Measurements from ENCODE around the gene HOXD10.

HOXD10 gene

DNA sequence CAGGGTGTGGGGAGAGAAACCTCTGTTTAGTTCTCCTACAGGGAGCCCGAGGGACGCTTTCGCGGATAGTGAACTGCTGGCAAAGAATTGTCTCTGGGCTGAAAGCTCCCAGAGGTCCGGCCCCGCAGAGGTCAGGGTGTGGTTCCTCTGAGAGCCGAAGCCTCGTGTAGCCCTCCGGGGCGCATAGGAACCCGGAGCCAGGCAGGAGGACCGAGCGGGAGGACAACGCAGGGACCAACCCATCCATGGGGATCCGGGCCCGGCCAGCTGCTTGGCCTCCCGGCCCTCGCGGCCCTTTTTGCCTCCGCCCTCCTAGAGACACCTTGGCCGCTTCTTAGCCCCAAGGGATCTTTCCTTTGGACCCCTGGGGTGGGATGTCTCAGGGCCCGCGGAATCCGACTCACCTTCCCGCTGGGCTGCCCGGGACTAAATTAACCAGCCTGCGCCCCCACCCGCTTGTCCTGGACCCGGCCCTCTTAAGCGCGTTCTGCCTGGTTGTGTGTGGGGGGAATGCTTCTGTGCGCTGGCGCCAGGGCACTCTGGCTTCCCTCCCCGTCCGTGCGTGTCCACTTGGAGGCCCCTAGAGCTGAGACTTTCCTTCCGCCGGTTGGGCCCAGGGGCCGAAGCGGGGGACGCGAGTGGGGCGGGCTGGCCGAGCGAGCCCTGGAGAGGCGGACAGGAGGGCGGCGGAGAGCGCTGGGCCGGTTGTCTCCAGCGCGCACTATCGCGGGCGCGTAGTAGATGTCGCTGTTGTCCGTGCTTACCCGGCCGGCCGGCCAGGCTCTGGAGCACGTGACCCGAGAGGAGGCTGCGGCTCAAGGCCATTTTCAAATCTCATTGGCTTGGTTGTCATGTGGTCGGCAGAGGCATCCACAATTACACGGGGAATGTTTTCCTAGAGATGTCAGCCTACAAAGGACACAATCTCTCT is at the start of gene HOXD10:
HOXD10 (plus strand) TSS at position 896 of the 931 bp plus-strand sequence. CDS start 56 bp downstream, outside the sequence.
- DNase-seq, result no peak

DNA sequence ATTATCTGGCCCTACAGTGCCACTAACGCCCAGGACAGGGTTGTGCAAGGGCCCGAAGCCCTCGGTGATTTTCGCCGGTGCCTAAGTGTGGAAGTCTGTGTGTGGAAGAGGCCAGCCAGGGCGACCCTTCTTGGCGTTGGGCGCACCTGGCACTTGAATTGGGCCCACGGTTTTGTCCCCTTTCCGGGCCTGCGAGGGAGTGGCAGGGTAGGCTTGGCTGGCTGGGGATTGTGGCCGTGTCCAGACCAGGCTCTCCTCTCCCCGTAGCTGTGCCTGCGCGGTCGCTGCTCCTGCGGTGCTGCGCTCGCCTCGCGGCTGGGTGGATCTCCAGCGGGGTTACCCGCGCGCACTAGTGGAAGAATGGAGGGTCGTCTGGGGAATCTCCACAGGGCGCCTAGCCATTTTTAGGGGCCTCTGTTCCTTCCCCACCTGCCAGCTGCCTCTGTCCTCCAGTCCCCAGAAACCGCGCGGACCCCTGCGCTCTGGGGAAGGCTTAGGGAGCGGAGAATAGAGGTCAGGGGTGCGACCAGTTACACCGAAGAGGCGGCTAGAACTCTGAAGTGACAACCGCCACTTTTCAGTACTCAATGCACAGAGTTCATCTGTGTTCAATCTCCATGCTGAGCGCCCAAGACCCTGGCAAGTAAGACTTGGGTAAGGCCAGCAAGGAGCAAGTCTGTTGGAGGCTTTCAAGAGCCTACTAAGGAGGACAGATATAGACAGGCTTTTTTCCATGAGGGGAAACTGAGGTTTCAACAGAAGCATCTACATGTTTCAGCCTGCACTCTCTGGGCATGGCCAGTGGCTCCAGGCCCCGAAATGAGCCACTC is 48.8 kb upstream of the HOXD10 start:
- DNase-seq, result no peak

DNA sequence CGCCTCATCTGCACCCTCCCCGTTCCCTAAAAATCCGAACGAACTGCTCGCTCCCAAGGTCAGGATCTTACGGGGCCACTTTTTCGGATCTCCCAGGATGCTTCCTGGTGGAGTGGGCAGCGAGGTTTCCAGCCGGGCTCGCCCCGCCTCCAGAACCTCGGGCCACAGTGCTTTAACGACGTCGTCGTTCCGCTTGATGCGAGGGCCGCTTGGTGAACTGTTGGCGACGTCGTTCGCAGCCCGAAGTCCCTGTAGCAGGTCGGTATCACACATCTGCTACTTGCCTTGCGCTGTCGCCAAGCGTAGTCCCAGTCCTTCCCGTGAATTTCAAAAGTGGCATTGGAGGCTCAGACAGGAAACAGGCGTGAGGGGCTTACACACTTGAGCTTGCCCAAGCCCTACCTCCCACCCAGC is 48.2 kb upstream of the HOXD10 start:
- DNase-seq, result no peak

DNA sequence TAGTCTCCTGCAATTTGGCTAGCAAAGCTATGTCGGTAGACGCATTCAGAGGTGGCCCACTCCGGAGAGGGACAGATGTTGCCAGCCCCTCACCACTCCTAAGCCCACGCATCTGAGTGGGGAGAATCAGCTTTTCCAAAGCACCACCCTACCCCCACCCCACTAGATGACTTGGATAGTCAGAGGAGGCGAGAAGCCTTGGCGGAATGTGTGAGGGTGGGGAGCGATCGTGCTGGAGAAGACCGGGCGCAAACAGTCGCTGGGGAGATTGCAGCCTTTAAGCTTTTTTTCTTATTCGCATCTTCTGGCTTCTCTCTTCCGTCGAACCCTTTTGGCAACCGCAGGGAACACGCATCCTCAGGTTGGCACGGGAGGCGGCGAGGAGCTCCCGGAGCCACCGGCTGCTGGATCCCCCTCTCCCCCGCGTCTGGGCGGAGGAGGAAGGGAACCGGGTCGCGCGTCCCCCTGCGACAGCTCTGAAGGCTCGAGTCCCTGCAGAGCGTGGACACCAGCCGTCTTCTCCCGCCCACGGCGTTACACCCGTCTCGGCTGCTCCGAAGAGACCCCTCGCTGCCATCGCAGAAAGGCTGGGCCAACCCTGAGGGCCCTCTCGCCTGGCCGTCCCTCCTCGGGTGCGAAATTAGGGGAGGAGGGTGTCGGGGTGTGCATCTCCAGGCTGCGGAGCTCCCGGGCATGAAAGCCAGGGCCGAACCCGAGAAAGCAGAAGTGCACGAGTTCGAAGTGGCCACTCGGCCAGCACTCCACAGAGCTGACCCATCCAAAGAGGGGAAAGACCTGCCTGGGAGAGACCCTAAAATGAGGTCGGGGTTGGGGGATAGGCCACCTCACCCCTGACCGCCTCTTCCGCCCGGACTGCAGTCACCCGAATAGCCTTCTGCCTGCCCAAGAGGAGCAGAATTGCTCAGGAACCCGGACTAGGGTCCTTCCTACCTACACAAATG is 45.0 kb upstream of the HOXD10 start:
- no peak for DNase-seq

DNA sequence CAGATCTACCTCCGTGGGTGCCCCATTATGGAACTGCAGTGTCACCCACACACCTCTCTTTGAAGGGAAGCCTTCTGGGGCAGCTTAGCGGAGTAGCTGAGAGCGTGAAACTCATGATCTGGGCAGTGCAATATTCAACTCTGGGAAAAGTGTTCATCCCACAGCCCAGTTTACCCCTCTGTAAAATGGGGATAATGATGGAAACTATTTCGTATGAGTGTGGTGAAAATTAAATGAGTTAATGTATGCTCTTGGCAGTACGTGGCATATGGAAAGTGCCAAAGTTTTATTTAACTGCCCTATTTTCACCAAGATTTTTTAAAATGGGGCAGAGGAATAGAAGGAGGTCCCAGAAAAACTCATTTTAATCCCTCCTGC is 44.3 kb upstream of the HOXD10 start:
- DNase-seq, result no peak

DNA sequence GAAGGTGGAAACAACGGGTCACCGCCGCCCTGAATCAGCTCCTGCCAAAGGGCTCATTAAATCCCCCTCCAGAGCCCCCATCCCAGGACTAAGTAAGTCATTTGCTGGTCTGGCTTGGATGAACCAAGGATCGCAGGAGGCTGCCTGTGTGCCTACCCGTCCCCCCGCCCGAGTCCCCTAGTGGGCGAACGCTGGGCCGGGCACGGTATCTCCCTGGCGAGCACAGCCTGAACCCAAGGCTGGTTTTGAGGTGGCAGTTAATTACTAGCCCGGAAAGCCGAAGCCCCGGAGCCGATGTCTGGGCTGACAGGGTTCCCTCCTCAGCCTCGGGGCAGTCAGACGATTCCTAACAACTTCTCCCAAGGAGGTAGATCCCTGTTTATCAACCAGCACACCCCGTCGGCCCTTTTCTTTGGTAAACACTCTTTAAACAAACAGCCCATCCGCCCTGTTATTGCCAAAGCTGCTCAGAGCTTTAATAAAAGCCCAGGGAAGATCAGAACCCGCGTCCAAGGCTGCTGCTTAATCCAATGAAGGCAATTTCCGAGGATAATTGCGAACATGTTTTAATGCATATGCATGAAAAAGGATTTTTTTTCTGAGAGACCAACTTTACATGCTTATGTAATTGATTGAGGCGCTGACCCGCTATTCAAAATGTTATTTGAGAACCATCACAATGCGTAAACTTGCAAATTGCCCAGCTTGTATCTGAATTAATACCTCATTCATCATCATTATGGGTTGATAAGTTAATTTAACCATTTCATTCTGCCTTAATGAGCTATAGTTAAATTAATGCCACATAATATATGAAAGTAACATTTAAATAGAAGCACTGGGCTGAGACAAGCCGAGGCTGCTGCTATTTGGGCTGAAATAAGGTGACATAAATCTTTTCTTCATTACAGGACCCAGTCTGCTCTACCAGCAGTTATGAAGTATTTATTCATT is 43.4 kb upstream of the HOXD10 start:
- DNase-seq, result no peak

DNA sequence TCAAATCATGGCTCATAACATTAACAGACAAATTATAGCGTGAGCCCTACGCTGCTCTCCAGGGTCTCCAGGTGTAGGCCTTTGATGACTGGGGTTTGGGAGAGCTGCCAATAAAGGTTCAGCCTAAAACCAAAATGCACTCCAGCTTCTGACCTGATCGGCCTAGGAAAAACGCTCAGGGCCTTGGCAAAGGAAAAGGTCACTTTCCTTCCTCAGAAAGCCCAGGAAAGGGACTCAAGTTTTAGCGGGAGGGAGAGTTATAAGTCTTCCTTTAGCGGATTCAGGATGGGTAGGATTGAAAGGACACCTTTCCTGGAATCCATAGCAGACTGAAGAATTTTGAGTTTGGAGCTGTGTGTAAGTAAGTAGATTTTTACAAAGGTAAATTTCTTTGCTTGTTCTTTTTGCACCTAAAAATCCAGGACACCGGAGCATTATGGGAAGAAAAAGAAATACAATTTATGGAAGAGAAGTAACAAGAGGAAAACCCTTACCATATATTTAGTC is 41.6 kb upstream of the HOXD10 start:
- no peak for DNase-seq

DNA sequence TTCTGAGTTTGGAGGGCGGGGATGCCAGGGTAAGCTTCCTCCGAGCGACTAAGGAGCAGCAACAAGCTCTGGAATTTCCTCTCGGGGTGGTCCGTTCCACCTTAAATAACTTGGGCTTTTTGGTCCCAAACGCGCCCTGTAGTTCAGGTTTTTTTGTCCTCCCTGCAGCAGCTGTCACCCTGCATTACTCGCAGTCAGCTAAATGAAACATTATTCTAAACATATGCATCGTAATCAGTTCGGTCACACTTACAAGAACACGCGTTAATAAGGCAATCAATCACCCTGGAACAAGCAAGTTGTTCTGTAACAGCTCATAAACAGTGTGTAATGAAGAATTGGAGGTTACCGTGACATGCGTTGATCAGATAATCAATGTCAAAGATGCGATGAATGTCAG is 41.1 kb upstream of the HOXD10 start:
- DNase-seq, result no peak

DNA sequence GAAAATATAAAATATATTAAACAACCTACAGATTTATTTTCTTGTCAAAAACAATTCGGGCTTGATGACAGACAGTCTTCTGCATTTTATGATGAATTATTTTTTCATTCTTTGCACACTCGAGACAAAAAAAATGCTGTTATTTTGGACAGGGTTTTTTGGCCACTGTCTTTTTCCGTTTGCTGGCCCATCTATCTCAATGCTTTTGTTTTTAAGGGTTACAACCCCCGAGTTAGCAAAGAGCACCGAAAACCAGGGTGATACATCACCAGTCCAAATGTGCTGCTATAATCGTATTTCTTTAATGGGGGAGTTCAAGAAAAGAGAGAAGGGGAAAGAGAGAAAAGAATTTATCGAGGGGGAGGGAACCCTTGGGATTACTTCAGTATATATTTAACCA is 40.5 kb upstream of the HOXD10 start:
- no peak for DNase-seq

DNA sequence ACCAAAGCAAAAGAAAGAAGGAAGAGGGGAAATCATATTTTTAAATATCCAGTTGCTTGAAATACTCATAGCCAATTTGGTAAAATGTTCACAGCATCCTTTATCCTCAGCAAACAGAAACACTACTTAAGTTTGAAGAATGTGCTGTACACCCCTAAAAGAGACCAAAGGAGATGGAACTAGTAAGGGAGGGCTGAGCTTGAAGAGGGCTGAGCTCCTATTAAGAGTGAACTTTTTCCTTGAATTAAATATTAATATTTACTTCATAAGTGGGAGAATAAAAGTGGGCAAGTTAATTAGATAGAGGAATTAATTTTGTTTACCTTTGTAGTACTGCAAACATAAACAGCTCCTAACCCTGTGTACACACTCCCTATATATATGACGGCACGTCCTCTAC is 39.8 kb upstream of the HOXD10 start:
- DNase-seq, result no peak

DNA sequence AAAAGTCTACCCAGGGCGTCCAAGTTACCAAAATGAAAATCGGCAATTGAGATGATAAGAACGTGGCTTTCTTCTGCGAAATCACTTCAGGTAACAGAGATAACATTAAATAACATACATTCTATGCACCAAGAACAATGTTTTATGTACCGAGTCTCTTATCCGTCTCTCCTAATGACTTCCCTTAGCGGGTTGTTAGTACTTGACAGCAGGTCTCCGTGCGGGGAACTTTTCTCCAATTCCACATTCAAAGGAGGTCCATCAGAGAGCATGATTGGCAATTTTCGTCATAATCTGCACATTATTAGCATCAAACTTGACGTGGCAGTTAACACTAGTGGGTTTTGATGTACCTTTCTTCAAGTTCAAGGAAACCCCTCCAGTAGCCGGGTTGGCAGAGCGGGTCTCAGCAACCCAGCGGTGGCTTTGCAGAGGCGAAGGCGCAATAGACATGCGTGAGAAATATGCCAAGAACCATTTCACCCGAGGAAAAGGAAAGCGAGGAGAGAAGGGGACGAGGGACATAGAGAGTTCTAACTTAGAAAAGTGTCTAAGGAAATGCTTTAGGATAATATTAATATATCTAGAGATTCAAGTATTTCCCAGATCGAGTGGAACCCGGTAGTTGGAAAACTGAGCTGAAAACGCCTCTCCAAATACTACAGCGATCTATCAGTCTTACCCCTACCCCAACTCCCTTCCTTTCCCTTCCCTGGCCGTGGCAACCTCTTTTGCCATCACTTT is 37.9 kb upstream of the HOXD10 start:
- DNase-seq, result no peak

DNA sequence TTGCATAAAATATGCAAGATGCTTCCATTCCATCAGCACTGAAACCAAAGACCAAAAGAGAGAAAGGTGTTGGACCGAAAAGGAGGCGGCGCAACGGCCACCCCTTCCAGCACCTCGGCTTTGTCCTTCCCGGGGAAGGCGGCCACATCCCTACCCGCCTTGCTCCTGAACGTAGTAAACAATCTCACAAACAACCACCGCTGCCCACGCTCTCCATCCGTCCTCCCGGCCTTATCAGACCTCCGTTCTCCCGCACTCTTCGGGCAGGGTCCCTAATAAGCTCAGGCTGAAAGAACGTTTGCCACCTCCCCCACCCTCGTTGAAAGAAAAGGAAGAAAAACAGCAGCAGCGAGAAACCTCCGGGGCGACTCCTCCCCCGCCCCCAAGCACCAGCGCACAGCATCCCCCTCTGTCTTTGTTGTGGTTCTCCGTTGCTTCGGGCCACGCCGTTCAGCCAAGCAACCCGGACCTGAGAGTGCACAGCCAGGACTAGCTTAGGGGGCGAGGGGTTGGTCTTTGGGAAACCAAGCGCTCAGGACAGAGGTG is 37.2 kb upstream of the HOXD10 start:
- DNase-seq, result no peak

DNA sequence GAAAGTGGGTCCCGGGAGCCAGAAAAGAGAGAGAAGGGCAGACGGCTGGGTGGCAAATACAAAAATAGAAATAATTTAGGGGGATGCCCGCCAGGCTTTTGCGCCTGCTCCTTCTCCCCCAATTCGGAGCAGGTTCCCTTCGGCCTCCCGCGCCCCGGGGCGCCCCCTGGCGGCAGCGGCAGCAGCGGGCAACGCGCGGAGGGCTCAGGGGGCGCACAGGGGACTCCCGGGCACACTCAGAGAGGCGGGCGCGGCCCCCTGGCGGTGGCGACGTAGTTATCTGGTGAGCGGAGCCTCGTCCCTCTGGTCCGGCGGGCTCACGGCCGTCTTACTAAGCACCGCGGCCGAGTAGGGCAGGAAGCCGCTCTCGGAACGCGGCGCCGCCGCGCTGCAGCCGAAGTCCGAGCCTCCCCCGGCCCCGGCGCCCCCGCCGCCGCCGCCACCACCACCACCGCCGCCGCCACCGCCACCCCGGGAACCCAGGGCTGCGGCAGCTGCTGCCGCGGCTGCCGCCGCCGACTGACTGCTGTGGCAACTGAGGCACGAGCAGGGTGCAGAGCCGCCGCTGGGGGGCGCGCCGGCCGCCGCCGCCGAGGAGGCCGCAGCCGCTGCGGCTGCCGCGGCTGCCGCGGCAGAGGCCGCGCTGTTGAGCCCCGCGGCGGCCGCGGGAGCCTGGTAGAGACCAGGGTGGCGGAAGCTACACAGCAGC is 36.6 kb upstream of the HOXD10 start:
- DNase-seq, result peak; percentile 73

DNA sequence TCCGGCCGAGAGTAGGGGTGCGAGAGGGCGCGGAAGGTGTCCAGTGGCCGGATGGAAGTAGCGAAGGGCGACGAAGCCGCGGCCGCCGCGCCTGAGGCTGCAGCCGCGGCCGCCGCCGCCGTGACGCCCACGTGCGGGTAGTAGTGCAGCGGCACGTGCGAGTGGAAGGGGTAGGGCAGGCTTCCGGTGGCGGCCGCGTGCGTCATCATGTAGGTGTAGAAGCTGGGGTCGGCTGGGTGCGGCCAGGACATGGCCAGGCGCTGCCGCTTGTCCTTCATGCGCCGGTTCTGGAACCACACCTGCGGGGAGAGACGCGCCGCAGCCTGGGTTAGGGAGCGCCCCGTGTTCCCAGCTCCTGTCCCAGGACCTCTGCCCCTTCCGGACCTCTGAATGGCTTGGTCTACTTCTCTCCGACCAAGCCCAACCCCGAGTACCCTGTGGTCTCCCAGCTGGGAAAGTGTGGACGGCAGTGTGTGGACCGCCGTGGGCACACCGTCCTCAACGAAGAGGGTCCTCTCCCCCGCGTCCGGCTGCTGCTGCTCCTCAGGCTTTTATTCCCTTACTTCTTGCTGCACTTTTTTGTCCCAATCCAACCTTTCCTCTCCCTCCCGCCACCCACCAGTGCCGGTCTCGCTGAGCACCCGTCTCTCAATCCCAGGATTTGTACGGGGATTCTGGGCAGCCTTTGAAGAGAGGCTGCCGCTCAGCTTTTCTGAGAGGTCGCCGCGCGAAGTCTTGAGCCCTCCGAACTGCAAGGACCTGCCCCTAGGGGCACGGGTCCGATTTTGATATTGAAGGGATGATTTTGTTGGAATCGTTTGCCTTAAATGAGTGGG is 35.8 kb upstream of the HOXD10 start:
- DNase-seq, result no peak

DNA sequence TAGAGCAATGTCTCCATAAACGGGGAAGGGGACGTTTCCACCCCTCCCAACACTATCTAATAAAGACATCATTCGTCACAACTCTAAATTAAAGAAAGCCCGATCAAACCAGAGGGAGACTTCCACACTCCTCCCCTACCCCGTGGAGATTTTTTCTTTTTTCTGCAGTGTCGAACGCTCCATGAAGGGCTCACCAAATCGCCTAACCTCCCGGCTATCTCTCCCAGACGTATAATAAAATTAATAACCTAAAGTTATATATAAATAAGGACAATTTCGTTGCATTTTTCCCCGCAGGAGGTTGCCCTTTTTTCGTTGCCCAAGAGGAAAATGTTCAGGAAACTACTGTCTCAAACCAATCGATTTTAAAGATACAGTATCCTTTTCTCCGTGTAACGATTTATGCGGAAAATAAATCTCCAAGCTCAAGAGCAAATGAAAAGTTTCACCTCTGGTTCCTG is 35.2 kb upstream of the HOXD10 start:
- no peak for DNase-seq

DNA sequence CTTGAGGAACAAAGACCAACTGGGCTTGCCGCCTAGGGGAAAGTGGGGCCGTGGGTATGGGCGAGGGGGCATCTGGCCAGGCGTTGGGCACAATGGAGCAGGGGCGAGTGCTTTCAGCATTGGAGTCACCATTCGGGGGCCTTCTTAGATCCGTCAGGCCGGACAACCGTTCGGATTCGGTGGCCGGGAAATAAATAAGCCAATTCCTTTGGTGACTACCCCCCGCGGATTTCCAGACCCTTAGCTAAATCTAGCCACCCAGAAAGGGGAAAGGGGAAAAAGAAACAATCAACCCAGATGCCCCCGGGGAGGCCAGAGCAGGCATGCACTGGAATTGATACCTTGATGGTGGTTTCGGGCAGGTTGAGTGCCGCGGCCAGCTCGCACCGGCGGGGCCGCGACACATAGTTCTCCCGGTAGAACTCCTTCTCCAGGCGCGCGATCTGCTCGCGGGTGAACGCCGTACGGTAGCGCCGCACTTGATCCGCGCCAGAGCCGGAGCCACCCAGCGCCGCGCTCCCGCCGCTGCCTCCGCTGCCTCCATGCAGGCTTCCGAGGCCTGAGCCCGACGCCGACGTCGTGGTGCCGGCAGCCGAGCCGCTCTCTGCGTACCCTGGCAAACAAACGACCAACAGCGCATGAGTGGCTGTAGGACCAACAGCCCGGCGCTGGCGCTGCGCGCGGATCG is 34.6 kb upstream of the HOXD10 start:
- DNase-seq, result no peak

DNA sequence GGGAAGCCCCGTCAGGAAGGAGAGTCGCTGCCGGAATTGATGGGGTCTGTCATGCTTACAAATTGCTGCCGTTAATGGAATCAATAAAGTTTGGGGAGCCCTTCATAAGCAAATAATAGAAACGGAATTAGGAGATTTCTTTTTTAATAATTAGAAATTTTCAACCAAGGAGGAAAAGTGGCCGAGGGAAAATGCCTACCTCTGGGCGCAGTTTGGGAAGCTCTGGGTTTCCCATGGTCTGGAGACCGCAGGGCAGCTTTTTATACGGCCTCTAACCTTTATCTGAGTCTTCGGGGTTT is 34.1 kb upstream of the HOXD10 start:
- no peak for DNase-seq
